Upper lobe of left lung (tissue), 6 donors: Measurements from ENCODE around the gene OAS2. TPM values are rescaled to one million over a fixed set of nuclear protein-coding genes. Genes with fewer than 3 reads are reported as not detected.

Experiments used
- ATAC-seq, 2 donors: fragments of 200-7000 bp; cut with Tn5 transposase; one replicate each; pipeline ENCODE4 v1.9.1; 2022; ENCODE audit warnings: mild to moderate bottlenecking in 2 of 2, moderate library complexity in 2 of 2; ENCODE audit not compliant: low FRiP score in 2 of 2
- DNase-seq, 2 donors: peaks; one replicate each; pipeline ENCODE4 v3.0.0-alpha.2; 2019 to 2020
- H3K27ac ChIP-seq, 4 donors: fragments of 200-600 bp; sonication (generic); one replicate each; pipeline ENCODE4 v1.5.1; 2016 to 2019
- H3K27me3 ChIP-seq, 4 donors: fragments of 200-600 bp; sonication (generic); one replicate each; pipeline ENCODE4 v1.5.1; 2017 to 2019
- H3K36me3 ChIP-seq, 4 donors: fragments of 200-600 bp; sonication (generic); one replicate each; pipeline ENCODE4 v1.5.1; 2016 to 2019
- H3K4me1 ChIP-seq, 4 donors: fragments of 200-600 bp; sonication (generic); one replicate each; pipeline ENCODE4 v1.5.1; 2018 to 2019
- H3K4me3 ChIP-seq, 4 donors: fragments of 200-600 bp; sonication (generic); one replicate each; pipeline ENCODE4 v1.5.1; 2017 to 2019; ENCODE audit warnings: mild to moderate bottlenecking in 2 of 4, moderate library complexity in 1 of 4
- H3K9me3 ChIP-seq, 4 donors: fragments of 200-600 bp; sonication (generic); one replicate each; pipeline ENCODE4 v1.5.1; 2018 to 2019
- CTCF ChIP-seq, 6 experiments: fragments of 450-650 bp in 4 of 6; fragments of 200-600 bp in 2 of 6; sonication (generic) in 2 of 6; IDR thresholded peaks; one replicate each; pipeline ENCODE4 v1.5.1; 2016 to 2019; ENCODE audit warnings: antibody characterized with exemption in 6 of 6
- EP300 ChIP-seq, 4 donors: sonication (generic); formaldehyde crosslinking; IDR thresholded peaks; one replicate each; pipeline ENCODE4 v1.5.1; 2017; ENCODE audit warnings: antibody characterized with exemption in 4 of 4, control low read depth in 2 of 4
- POLR2A ChIP-seq, 4 donors: fragments of 450-650 bp; IDR thresholded peaks; one replicate each; pipeline ENCODE4 v1.5.1; 2016 to 2017; ENCODE audit warnings: antibody characterized with exemption in 4 of 4, mild to moderate bottlenecking in 2 of 4
- POLR2AphosphoS5 ChIP-seq, 2 donors: sonication (generic); formaldehyde crosslinking; IDR thresholded peaks; one replicate each; pipeline ENCODE4 v1.5.1; 2017; ENCODE audit warnings: antibody characterized with exemption in 2 of 2
- WGBS, 2 donors: methylation state at CpG; one replicate each; pipeline ENCODE4 v1.1.5; 2017 to 2018; 5-methylcytosine and 5-hydroxymethylcytosine counted together
- total RNA-seq, 6 donors: library from RNA; depleted of rRNA in 4 of 6; stranded (reverse); fragments of >200 nt in 4 of 6; gene quantifications; one replicate each; pipeline versions ENCODE4 v1.1.0 to v1.2.1, GENCODE V29; 2016 to 2021
- donor health status: DM: no; HTN: no; CAD: no; lungs with moderate emphysema.
- donor health status: DM: no; HTN: yes; CAD: no; lungs with severe emphysema.

The OAS2 gene
- total RNA-seq, 6 donors from 2014 or later: 17.2 to 59.7 (median 20.1) TPM

GRCh38 chr12:113049976-113050742 lies 71.8 kb downstream of the OAS2 start:
- H3K4me3 ChIP-seq: no peak overlapping the region
- DNase-seq (no peak), ATAC-seq (peak in 1 of 2 donors; percentile 23)
- H3K4me1 ChIP-seq: no peaks in the 10 kb centered on the region
- TF ChIP-seq POLR2A (IDR thresholded peaks at IDR 0.05): no peak
- TF ChIP-seq POLR2AphosphoS5 (IDR thresholded peaks at IDR 0.05): no peak
- no peak for TF ChIP-seq CTCF (IDR thresholded peaks at IDR 0.05)
- no peak for TF ChIP-seq EP300 (IDR thresholded peaks at IDR 0.05)
- no peaks in the 10 kb centered on the region for H3K27me3 ChIP-seq
- H3K9me3 ChIP-seq: no peaks in the 10 kb centered on the region
- 54 to 60% methylated on average over 11 of the region's 11 CpGs for WGBS, 2 donors
- no peaks in the 10 kb centered on the region for H3K36me3 ChIP-seq
- no peak overlapping the region for H3K27ac ChIP-seq

- Histone ChIP-seq H3K36me3 (no peaks in the 10 kb centered on the region), H3K4me1 (no peaks in the 10 kb centered on the region), H3K9me3 (no peaks in the 10 kb centered on the region), H3K27me3 (peaks cover 0 to 5% (median 1%) of the 10 kb centered on the region in 4 donors), H3K4me3 (no peak overlapping the region), H3K27ac (no peak overlapping the region)
- no peak for DNase-seq
- 90% methylated on average over 7 of the region's 7 CpGs for whole genome bisulfite sequencing, 2 donors
- no peak for ATAC-seq
- TF ChIP-seq POLR2A (IDR thresholded peaks at IDR 0.05) (no peak), EP300 (IDR thresholded peaks at IDR 0.05) (no peak), POLR2AphosphoS5 (IDR thresholded peaks at IDR 0.05) (no peak), CTCF (IDR thresholded peaks at IDR 0.05) (no peak)
Observed at GRCh38 chr12:113050795-113051194, 72.5 kb downstream of the OAS2 start.

- 84 to 100% methylated on average over 1 to 4 of the region's 4 CpGs for WGBS, 2 donors
- Histone ChIP-seq H3K36me3 (no peaks in the 10 kb centered on the region), H3K4me3 (no peak overlapping the region), H3K4me1 (peaks cover 1 to 5% (median 5%) of the 10 kb centered on the region in 4 donors), H3K27ac (no peak overlapping the region), H3K27me3 (peaks cover 0 to 15% (median 6%) of the 10 kb centered on the region in 4 donors), H3K9me3 (no peaks in the 10 kb centered on the region)
- DNase-seq (no peak), ATAC-seq (no peak)
- TF ChIP-seq CTCF (IDR thresholded peaks at IDR 0.05) (no peak), EP300 (IDR thresholded peaks at IDR 0.05) (no peak), POLR2AphosphoS5 (IDR thresholded peaks at IDR 0.05) (no peak), POLR2A (IDR thresholded peaks at IDR 0.05) (no peak)
Observed at GRCh38 chr12:113051759-113052158, 73.4 kb downstream of the OAS2 start.

- 43 to 63% methylated on average over 3 to 4 of the region's 4 CpGs for WGBS, 2 donors
- DNase-seq (no peak), ATAC-seq (no peak)
- TF ChIP-seq EP300 (IDR thresholded peaks at IDR 0.05) (no peak), POLR2A (IDR thresholded peaks at IDR 0.05) (no peak), CTCF (IDR thresholded peaks at IDR 0.05) (no peak), POLR2AphosphoS5 (IDR thresholded peaks at IDR 0.05) (no peak)
- H3K4me3 ChIP-seq: no peak overlapping the region
- H3K36me3 ChIP-seq: no peaks in the 10 kb centered on the region
- no peaks in the 10 kb centered on the region for H3K9me3 ChIP-seq
- peaks cover 7 to 11% (median 11%) of the 10 kb centered on the region in 4 donors for H3K4me1 ChIP-seq
- H3K27me3 ChIP-seq: peaks cover 0 to 21% (median 10%) of the 10 kb centered on the region in 4 donors
- no peak overlapping the region for H3K27ac ChIP-seq
Observed at GRCh38 chr12:113052326-113052725, 74.0 kb downstream of the OAS2 start.
